ENCODE data around the gene FAM53B. TPM values are rescaled to one million over a fixed set of nuclear protein-coding genes. Genes with fewer than 3 reads are reported as not detected.
A peak's percentile ranks its signal among the peaks of the same experiment; 100 is the strongest.

Gene FAM53B
- total RNA-seq, 1 donor from 2014 or later: 41.3 TPM

GRCh38 chr10:124741281-124741921 is 2.8 kb downstream of the FAM53B start:
- peak; percentile 87 for TF ChIP-seq CTCF (conservative IDR thresholded peaks at IDR 0.05)
- Mint-ChIP-seq H3K4me3 (peak overlapping the region; percentile 91), H3K27me3 (ENCODE audit: low read depth) (peaks cover 3% of the 10 kb centered on the region), H3K9me3 (no peaks in the 10 kb centered on the region), H3K4me1 (peaks cover 62% of the 10 kb centered on the region), H3K27ac (ENCODE audit: unreplicated experiment) (no peak overlapping the region), H3K36me3 (ENCODE audit: low read depth) (no peaks in the 10 kb centered on the region)
- peak; percentile 81 for DNase-seq (ENCODE audit: low read depth, low spot score)

- no peak for DNase-seq (ENCODE audit: low read depth, low spot score)
- Mint-ChIP-seq H3K36me3 (ENCODE audit: low read depth) (no peaks in the 10 kb centered on the region), H3K9me3 (no peaks in the 10 kb centered on the region), H3K4me1 (peaks cover 61% of the 10 kb centered on the region), H3K4me3 (peak overlapping the region; percentile 91), H3K27ac (ENCODE audit: unreplicated experiment) (no peak overlapping the region), H3K27me3 (ENCODE audit: low read depth) (peaks cover 3% of the 10 kb centered on the region)
- no peak for TF ChIP-seq CTCF (conservative IDR thresholded peaks at IDR 0.05)
Measured at GRCh38 chr10:124740369-124741280, 3.6 kb downstream of the FAM53B start.

GRCh38 chr10:124739986-124740368 is 4.2 kb downstream of the FAM53B start:
- no peak for DNase-seq (ENCODE audit: low read depth, low spot score)
- Mint-ChIP-seq H3K27ac (ENCODE audit: unreplicated experiment) (no peak overlapping the region), H3K9me3 (no peaks in the 10 kb centered on the region), H3K4me1 (peaks cover 54% of the 10 kb centered on the region), H3K4me3 (peak overlapping the region; percentile 81), H3K27me3 (ENCODE audit: low read depth) (peaks cover 3% of the 10 kb centered on the region), H3K36me3 (ENCODE audit: low read depth) (no peaks in the 10 kb centered on the region)
- TF ChIP-seq CTCF (conservative IDR thresholded peaks at IDR 0.05): no peak

GRCh38 chr10:124739119-124739921 is 4.9 kb downstream of the FAM53B start:
- no peak for TF ChIP-seq CTCF (conservative IDR thresholded peaks at IDR 0.05)
- no peaks in the 10 kb centered on the region for H3K9me3 Mint-ChIP-seq
- H3K27me3 Mint-ChIP-seq (ENCODE audit: low read depth): peaks cover 3% of the 10 kb centered on the region
- peak overlapping the region; percentile 81 for H3K4me3 Mint-ChIP-seq
- H3K4me1 Mint-ChIP-seq: peaks cover 49% of the 10 kb centered on the region
- H3K27ac Mint-ChIP-seq (ENCODE audit: unreplicated experiment): peak overlapping the region; percentile 72
- H3K36me3 Mint-ChIP-seq (ENCODE audit: low read depth): no peaks in the 10 kb centered on the region
- DNase-seq (ENCODE audit: low read depth, low spot score): no peak

GRCh38 chr10:124738441-124738840 is 5.7 kb downstream of the FAM53B start:
- DNase-seq (ENCODE audit: low read depth, low spot score): no peak
- Mint-ChIP-seq H3K4me3 (no peak overlapping the region), H3K4me1 (peaks cover 56% of the 10 kb centered on the region), H3K9me3 (no peaks in the 10 kb centered on the region), H3K27ac (ENCODE audit: unreplicated experiment) (no peak overlapping the region), H3K36me3 (ENCODE audit: low read depth) (no peaks in the 10 kb centered on the region), H3K27me3 (ENCODE audit: low read depth) (peaks cover 3% of the 10 kb centered on the region)
- TF ChIP-seq CTCF (conservative IDR thresholded peaks at IDR 0.05): no peak
